ENCODE measurements around the gene HAPSTR1.
"Not testable (repeated sequence)": the region's sequence is repeated elsewhere in the genome, so short reads cannot be mapped to it uniquely, and the experiment has no call there.

Gene HAPSTR1

DNA sequence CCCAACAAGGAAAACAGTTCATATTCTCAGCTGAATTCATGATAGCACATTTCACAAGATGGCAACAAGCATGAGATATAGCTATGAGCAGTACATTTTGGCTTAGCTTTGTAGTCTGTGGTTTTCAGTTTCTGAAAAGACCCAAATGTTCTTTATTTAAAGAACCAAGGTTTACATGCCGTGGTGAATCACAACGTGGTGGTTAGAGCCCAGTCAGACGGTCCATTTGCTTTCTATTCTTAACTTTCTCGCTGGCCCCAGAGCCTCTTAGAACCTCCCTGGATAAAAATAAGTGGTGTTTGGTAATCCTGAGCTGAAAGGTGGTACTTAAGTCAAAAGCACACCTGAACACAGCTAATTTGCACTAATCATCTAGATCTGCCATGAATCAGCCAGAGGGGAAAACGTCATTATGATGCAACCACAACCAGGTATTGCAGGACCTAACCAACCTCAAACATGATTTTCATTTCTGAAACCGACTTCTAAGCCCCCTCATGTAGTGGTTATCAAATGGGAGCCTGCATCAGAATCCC, 18.6 kb upstream of the HAPSTR1 start:
- no peak for DNase-seq

DNA sequence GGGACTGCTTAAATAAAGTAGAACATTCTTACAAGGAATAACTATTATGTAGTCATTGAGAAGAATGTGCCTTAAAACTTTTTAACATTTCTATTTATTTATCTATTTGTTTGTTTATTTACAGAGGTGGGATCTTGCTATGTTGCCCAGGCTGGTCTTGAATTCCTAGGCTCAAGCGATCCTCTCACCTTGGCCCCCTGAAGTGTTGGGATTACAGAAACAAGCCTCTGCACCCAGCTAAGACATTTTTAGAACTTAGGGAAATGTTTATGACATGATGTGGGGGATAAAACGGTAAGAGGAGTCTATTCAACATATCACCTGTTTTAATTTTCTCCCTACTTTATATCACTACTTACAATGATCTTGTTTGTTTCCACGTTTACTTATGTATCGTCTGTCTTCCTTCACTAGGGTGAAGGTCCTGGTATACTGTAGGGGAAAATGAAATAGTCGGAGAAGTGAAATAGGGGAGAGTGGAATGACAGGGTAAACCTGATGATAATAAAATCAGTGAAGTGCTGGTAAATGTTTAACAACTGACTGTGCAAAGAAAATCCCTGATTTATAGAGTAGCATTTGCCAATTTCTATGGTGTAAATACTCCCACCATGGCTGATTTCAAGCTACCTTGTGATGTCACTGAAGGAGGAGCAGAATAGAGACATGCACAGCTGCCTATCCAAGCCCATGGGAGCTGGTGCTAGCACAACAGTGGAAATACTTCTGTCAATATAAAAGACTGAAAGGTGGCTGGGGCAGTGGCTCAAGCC, 16.0 kb upstream of the HAPSTR1 start:
- DNase-seq: no peak

DNA sequence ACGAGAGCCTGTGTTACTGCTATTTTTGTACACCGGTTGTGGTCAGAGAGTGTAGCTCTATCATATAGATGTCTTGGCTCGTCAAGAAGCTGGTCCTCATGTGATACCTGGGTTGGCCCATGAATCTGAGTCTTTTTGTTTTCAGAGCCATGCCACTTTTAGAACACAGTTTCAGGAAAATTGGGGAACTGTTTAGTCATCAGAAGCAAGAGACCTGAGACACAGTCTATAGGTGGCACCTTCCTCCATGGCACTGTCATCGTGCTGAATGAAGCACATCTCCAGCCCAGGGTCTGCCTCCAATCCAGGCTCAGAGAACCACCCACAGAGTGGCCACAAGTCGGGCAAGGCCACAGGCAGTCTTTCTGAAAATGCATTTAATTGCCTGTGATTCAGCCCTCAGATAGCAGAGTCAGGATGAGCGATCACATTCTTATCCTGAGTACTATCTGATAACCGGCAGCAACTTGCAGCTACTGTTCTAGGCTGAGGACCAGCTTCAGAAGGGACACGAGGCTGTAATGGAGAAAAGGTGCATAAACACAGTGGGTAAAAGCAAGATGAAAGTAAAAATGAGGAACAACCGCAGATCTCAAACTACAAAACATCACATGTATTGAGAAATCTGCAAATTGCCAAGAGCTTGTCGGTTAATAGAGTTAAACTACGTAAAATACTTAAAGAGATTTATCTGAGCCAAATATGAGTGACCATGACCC, 14.2 kb upstream of the HAPSTR1 start:
- DNase-seq: no peak

DNA sequence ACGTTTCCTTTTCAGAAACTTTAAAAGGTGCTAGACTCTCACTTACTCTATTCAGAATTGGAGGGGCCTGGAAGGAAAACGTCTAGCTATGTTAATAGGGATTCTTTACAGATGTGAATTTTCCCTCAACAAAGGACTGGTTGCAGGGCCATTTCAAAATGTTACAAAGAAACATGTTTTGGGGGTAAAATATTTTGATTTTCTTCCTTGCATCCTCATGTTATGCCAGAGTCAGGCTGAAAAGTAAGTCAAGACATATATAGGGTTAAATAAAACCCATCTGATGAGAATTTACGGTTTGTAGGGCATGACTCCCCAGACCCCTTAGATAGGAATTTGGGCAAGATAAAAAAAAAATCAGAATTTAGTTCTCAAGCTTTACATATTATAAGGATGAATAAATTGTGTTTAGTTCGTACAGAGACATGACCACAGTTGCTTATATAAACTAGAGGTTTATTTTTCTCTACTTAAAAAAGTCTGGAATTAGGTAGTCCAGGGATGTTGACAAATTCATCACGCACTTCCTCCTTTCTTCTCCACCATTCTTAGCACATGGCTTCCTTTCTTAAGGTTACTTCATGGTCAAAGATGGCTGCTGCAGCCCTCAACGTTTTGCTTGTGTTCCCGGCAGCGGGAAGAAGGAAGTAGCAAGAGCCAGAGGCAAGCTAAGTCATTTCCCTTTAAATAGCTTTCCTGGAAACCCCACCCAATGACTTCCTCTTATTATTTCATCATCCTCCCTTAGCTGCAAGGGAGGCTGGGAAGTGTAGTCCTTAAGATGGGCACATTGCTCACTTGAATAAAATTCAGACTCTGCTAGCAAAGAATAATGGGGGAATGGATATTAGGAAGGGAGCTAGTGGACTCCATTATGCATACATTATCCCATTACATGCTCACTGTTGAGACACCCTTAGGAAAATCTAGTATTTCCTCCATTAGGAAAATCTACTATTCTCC, 12.7 kb upstream of the HAPSTR1 start:
- peak; percentile 14 for DNase-seq

DNA sequence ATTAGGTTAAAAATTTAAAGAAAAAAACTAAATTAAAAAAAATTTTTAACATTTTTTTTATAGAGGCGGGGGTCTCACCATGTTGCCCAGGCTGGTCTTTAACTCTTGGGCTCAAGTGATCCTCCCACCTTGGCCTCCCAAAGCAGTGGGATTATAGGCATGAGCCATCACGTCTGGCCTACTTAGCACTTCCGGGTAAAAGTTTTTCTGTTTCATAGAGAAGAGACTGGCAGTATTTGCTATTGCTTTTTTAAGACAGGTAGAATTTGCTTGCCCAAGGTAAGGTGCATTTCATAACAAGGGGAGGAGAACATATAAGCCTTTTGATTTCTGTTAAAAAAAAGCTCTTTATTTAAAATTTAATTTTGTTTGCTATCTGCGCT, 12.0 kb upstream of the HAPSTR1 start:
- DNase-seq: no peak

DNA sequence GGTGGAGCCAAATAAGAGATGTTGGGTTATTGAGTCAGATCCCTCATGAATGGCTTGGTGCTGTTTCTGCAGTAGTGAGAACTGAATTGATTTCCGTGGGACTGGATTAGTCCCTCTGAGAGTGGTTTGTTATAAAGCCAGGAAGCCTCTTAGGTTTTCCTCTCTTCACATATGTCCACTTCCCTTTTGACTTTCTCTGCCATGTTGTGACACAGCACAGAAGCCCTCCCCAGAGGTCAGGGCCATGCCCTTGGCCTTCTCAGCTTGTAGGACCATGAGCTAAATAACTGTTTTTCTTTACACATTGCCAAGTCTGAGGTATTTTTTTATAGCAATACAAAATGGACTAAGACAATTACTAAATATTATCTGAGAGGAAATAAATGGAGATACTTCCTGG, 10.3 kb upstream of the HAPSTR1 start:
- no peak for DNase-seq

DNA sequence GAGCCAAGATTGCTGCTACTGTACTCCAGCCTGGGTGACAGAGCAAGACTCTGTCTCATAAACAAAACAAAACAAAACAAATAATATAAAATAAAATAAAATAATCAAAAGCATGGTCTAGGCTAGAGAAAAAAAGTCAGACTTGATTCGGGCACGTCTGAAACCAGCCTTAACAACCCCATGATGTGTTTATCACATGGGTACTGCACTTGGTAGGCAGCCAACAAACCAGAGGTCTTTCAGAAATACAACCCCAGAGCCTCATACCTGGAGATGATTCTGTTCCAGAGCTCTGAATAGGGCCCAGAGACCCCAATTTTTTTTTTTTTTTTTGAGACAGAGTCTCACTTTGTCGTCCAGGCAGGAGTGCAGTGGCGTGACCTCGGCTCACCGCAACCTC, 9.6 kb upstream of the HAPSTR1 start:
- DNase-seq: no peak

DNA sequence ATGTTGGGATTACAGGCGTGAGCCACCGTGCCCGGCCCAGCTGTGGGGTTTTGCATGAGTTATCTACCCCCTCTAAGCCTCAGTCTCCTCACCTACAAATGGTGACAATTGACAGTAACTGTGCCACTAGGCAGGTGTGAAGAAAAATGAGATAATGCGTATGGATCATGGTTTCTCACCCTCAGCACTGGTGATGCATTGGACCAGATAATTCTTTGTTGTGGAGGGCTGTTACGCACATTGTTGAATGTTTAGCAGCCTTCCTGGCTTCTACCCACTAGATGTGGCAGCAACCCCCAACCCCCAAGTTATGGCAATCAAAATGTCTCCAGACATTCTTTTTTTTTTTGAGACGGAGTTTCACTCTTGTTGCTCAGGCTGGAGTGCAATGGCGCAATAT, 9.0 kb upstream of the HAPSTR1 start:
- no peak for DNase-seq

DNA sequence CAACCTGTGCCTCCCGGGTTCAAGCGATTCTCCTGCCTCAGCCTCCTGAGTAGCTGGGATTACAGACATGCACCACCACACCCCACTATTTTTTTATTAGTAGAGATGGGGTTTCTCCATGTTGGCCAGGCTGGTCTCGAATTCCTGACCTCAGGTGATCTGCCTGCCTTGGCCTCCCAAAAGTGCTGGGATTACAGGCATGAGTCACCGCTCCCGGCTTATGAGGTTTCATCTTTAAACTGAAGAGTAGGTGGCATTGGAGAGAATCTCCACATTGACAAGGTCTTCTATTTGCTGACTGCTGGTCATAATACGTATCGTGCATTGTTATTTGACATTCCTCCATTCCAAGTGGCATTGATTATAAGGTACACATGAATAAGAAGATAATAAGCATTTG, 3.7 kb upstream of the HAPSTR1 start:
- not testable (repeated sequence) for DNase-seq

DNA sequence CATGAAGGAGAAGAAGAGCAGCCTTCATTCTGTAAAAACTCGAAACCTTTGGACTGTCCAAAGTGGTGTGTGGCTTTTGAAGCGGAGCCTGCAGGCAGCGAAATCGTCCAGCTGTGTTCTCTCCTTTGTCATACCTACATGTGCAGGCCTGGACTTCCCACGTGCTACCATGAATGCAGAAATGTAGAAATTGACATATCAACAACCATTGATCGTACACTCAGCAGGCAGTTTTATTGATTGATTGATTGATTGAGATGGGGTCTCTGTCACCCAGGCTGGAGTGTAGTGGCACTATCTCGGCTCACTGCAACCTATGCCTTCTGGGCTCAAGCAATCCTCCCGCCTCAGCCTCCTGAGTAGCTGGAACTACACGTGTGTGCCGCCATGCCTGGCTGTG, 2.6 kb upstream of the HAPSTR1 start:
- no peak for DNase-seq

DNA sequence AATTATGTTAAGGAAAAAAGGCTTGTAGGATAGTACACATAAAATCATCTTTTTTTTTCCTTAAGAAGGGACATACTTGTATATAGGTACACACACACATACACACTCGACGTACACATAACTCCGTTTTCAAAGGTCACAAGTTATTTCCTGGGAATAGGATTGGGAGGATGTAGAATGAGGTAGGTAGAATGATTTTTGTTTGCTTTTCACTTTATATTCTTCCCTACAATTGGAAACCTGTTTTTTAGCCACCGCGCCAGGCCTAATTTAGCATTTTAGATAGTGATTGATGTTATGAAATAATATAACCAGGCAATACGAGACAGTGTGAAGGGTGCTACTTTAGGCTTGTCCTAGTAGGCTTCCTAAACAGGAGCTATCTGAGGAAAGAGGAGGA, 1.8 kb upstream of the HAPSTR1 start:
- DNase-seq: no peak

DNA sequence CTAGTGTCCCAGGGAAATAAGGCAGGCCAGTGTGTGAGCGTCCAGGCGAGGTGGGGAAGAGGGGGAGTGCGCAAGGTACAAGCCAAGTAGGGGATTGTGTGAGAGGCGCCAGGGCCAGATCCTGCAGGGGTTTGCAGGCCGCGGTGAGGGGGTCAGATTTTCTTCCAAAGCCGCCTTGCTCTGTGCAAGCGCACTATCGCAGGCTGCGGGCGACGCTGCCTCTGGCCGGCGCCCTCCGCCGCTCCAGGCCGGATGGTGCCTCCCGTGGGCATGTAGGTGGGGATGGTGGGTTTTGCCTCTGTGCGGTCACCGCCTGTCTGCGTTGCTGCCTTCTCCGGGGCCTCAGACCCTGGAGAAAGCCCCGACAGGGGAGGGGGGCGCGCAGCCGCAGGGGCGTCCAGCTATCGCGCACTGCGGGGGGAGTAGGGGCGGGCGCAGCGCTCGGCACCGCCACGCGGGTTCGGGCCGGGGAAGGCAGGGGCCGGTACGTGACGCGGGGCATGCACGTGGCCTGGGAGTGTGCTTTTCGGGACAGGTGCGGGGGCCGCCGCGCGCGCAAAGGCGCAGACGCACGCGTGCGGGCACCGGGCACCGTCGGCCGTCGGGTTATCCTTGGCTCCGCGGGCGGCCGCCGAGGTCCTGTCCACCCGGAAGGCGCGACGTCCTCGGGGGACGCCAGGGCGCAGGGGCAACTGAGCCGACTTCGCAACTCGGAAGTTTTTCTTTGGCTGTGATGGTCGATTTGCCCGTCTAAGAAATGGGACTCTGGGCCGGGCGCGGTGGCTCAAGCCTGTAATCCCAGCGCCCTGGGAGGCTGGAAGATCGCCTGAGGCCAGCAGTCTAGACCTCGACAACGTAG, 1.1 kb upstream of the HAPSTR1 start:
- DNase-seq: peak; percentile 28

DNA sequence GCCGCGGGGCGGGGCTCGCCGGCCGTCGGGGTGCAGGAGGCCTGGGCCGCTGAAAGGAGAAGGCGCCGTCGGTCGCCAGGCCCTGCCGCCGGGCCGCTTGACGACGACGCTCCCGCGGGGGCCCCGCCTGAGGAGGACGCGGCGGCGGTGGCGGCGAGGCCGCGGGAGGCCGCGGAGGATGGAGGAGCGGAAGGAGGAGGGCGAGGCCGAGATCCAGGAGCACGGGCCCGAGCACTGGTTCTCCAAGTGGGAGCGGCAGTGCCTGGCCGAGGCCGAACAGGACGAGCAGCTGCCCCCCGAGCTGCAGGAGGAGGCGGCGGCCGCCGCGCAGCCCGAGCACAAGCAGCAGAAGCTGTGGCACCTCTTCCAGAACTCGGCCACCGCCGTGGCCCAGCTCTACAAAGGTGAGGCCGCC, 430 bp downstream of the HAPSTR1 start:
- no peak for DNase-seq

DNA sequence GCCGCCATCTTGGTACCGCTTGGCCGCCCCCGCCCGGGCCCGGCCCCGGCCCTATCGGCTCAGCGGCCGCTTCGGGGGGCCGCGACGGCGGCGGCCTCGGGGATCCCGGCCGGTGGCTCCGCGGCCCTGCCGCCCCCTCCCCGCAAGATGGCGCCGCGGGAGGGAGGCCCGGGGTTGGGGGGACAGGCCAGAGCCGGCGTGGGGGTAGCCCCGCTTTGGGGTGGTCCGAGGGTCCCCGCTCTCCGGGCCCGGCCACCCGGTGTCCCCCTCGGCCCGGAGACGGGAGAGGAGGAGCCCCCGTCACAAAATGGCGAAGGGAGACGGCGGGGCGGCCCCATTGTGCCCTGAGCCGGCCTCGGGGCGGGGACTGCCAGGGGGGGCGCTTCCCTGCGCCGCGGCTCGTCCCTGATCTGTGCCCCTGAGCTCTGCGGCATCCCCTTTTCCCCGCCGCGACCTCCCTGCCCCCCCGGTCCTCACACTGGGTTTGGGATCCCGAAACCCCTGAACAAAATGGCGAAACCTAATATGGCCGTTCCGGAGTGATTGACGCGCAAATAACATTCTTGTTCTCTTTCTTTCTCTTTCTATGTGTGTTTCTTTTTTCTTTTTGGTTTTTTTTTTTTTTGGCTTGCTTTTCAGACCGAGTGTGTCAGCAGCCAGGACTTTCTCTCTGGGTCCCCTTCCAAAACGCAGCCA, 986 bp downstream of the HAPSTR1 start:
- DNase-seq: peak; percentile 46

DNA sequence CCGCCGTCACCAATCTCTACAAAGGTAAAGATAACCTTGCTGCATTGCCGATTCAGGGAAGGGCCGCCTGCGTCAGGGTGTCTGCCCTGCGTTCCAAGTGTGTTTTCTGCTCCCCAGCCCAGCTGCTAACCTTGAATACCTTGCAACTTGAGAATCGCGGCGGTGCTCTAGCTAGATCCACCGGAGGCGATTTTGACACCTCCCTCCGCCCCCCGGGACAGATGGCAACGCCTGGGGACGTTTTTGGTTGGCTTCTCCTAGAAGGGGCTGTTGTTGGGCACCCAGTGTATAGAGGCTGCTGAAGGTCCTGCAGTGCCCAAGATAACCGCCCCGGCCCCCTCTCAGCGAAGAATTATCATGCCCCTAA, 1.5 kb downstream of the HAPSTR1 start:
- DNase-seq: peak; percentile 15

DNA sequence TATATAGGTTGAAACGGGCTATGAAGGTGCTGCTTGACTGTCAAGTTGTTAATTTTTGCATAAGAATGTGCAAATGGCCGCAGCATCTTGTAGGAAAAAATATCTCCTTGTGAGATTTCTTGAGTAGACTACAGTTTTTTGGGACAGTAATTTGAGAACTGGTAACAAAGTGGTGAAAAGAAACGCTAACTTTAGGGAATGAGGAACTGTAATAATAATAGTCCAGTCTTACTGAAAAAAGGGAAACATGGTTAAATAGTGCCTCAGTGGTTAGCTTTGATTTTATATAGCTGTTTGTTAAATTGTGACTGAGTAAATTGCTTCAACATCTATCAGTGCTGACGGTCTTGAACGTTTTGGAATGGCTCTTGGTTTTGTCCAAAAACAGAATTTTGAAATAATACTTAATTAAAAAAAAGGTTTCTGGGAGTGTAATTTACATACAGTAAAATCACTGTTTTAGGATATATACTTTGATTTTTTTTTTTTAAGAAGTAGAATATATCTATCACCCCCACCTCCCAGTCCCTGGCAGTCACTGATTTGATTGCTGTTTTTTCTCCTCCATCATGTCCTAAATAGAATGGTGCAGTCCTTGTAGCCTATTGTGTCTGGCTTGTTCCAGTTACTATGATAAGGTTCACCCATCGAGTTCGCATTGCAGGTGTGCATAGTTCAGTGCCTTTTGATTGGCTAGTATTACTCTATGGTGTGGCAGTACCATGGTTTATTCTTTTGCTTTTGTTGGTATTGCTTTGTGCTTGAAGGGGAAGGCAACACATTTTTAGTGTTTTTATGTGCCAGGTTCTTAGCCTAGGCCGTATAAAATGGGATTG, 2.8 kb downstream of the HAPSTR1 start:
- no peak for DNase-seq

DNA sequence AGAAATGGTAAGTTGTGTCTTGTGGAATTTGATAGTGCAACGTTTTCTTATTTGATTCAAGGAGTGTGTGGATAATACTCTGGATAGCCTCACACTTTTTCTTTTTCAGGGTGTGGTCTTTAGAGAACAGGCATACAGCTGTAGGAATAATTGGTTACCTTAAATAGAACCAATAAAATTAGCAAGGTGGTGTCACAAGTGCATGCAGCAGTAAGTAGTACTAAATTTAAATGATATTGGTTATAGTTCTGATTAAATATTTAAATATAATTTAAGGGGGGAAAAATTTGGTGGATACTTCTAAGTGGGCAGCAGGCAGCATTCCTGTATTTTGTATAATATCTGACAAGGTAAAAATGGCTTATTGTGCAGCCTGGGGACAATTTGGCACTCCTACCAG, 3.7 kb downstream of the HAPSTR1 start:
- no peak for DNase-seq

DNA sequence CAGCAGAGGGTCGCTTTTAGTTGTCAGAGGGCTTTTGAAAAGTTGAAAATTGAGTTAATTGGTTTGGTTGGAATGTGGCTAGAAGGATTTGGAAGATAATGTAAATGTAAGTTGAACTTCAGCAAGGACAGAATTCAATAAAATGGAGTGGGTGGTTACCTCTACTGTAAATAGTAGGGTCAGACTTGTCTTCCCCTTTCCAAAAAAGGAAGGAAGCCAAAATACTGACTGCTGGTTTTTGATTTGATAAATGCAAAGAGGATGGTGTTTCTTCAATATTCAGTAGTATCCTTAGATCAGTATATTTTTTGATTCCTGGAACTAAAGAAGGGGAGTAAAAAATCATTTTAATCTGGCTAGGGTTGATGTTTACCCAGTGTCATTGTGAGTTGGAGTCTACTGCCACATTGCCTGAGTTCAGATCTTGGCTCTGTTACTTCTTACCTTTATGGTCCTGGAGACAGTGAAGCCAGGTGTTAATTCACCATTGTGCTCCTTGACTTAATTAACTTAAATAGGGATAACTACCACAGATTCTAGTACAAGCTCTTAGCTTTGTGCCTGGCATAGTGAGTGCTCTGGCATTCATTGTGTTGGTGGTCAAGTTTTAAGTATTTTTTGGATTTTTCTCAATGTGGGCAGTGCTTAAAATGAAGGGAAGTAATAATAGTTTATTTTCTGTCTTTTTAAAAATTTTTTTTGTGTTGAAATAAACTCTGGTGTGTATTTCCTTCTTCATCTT, 4.4 kb downstream of the HAPSTR1 start:
- DNase-seq: no peak

DNA sequence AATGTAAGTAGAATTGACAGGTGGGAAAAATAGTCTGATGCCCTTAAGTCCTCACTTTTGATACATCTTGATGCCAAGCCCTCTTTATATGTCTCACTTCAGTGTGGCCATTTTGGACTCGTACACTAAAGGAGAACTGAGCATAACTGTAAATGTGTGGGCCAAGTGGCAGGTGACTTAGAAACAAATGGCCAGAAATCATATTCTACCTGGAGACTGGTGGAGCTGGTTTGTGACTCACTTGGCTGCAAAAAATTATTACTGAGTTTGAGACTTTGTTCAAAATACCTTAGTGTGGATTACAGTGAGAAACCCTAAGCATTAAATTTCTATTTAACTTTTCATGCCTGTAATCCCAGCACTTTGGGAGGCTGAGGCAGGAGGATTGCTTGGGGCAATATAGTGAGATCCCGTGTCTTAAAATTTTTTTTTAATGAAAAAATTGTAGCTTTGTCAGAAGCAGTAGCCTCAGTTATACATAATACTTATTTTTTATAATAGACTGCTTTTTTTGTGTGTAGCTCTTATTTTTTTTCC, 5.0 kb downstream of the HAPSTR1 start:
- DNase-seq: no peak
